HG03135 (cell line): ENCODE data around the gene PPP4R3B.
A peak's percentile ranks its signal among the peaks of the same experiment; 100 is the strongest.

Source experiments
- ATAC-seq: cut with Tn5 transposase; IDR thresholded peaks from one replicate; pipeline ENCODE4 v1.9.1; 2021; ENCODE audit warnings: mild to moderate bottlenecking, moderate library complexity; ENCODE audit not compliant: unreplicated experiment

PPP4R3B gene

GRCh38 chr2:55617175-55618024 is at the start of gene PPP4R3B:
Gene PPP4R3B (minus strand): TSS chr2:55617622. CDS start chr2:55617285, 337 bp downstream.
- peak; percentile 84 for ATAC-seq

GRCh38 chr2:55653255-55653654 is 35.8 kb upstream of the PPP4R3B start:
- ATAC-seq = no peak

GRCh38 chr2:55649211-55649610 is 31.8 kb upstream of the PPP4R3B start:
- no peak for ATAC-seq

GRCh38 chr2:55636831-55637230 is 19.4 kb upstream of the PPP4R3B start:
- no peak for ATAC-seq

GRCh38 chr2:55628931-55629330 is 11.5 kb upstream of the PPP4R3B start:
- ATAC-seq = no peak

- ATAC-seq = no peak
Measured at GRCh38 chr2:55627915-55628314, 10.5 kb upstream of the PPP4R3B start.

GRCh38 chr2:55621802-55622201 is 4.4 kb upstream of the PPP4R3B start:
- ATAC-seq = no peak

- ATAC-seq = no peak
Measured at GRCh38 chr2:55620123-55620779, 2.8 kb upstream of the PPP4R3B start.

- peak; percentile 29 for ATAC-seq
Measured at GRCh38 chr2:55618275-55619055, 1.0 kb upstream of the PPP4R3B start.

- ATAC-seq = no peak
Measured at GRCh38 chr2:55618025-55618274, 528 bp upstream of the PPP4R3B start.

- peak; percentile 33 for ATAC-seq
Measured at GRCh38 chr2:55616551-55617174, 759 bp downstream of the PPP4R3B start.

GRCh38 chr2:55611997-55612396 is 5.4 kb downstream of the PPP4R3B start:
- ATAC-seq = no peak

GRCh38 chr2:55610954-55611743 is 6.3 kb downstream of the PPP4R3B start:
- ATAC-seq = no peak

GRCh38 chr2:55609938-55610578 is 7.4 kb downstream of the PPP4R3B start:
- no peak for ATAC-seq

GRCh38 chr2:55609193-55609794 is 8.1 kb downstream of the PPP4R3B start:
- no peak for ATAC-seq

GRCh38 chr2:55607717-55608116 is 9.7 kb downstream of the PPP4R3B start:
- no peak for ATAC-seq

- no peak for ATAC-seq
Measured at GRCh38 chr2:55604027-55604565, 13.3 kb downstream of the PPP4R3B start.

- no peak for ATAC-seq
Measured at GRCh38 chr2:55601849-55602248, 15.6 kb downstream of the PPP4R3B start.

- ATAC-seq = no peak
Measured at GRCh38 chr2:55598056-55598795, 19.2 kb downstream of the PPP4R3B start.
